HEK293 (cell line): ENCODE measurements around the gene AKNA.

Experiments
- BCL11A ChIP-seq: fragments of 450-650 bp; formaldehyde crosslinking; IDR thresholded peaks from 2 replicates; pipeline ENCODE4 v1.5.1; 2016; ENCODE audit warnings: low read depth, missing biosample characterization, missing genetic modification characterization
- CTCF ChIP-seq: fragments of 450-650 bp; formaldehyde crosslinking; IDR thresholded peaks from 2 replicates; pipeline ENCODE4 v1.5.1; 2016; ENCODE audit warnings: missing biosample characterization, missing genetic modification characterization
- RBAK ChIP-seq: fragments of 450-650 bp; formaldehyde crosslinking; IDR thresholded peaks from 2 replicates; pipeline ENCODE4 v1.5.1; 2016; ENCODE audit warnings: missing biosample characterization, missing genetic modification characterization
- REST ChIP-seq: fragments of 450-650 bp; formaldehyde crosslinking; IDR thresholded peaks from 2 replicates; pipeline ENCODE4 v1.5.1; 2016; ENCODE audit warnings: missing biosample characterization, missing genetic modification characterization
- SCRT1 ChIP-seq: fragments of 450-650 bp; formaldehyde crosslinking; IDR thresholded peaks from 2 replicates; pipeline ENCODE4 v1.5.1; 2016; ENCODE audit warnings: missing biosample characterization, missing genetic modification characterization, borderline replicate concordance
- SETDB1 ChIP-seq: IDR thresholded peaks from one replicate; pipeline ENCODE4 v1.6.1; 2017; ENCODE audit warnings: mild to moderate bottlenecking, low read length, moderate library complexity, mixed read lengths; ENCODE audit not compliant: insufficient read length
- ZNF274 ChIP-seq, 2 experiments: fragments of 200-500 bp in 1 of 2; fragments of 450-650 bp in 1 of 2; sonication (Bioruptor generic) in 1 of 2; formaldehyde crosslinking in 1 of 2; IDR thresholded peaks; 2 replicates each; pipeline versions ENCODE4 v1.5.1 to v1.6.1; 2014 to 2016; ENCODE audit warnings: borderline replicate concordance in 1 of 2, inconsistent platforms in 1 of 2, low read length in 1 of 2, missing biosample characterization in 1 of 2, missing genetic modification characterization in 1 of 2
- ZNF311 ChIP-seq: fragments of 450-650 bp; formaldehyde crosslinking; IDR thresholded peaks from 2 replicates; pipeline ENCODE4 v1.5.1; 2017; ENCODE audit warnings: missing biosample characterization, missing genetic modification characterization, borderline replicate concordance
- ZNF335 ChIP-seq: fragments of 450-650 bp; formaldehyde crosslinking; conservative IDR thresholded peaks from 2 replicates; pipeline ENCODE4 v1.5.1; 2016; ENCODE audit warnings: missing biosample characterization, missing genetic modification characterization
- ZNF362 ChIP-seq: fragments of 450-650 bp; formaldehyde crosslinking; IDR thresholded peaks from 2 replicates; pipeline ENCODE4 v1.5.1; 2016; ENCODE audit warnings: missing biosample characterization, missing genetic modification characterization
- ZNF600 ChIP-seq: fragments of 450-650 bp; formaldehyde crosslinking; IDR thresholded peaks from 2 replicates; pipeline ENCODE4 v1.5.1; 2016; ENCODE audit warnings: missing biosample characterization, missing genetic modification characterization
- ZNF76 ChIP-seq: fragments of 450-650 bp; formaldehyde crosslinking; IDR thresholded peaks from 2 replicates; pipeline ENCODE4; 2016; ENCODE audit warnings: low read depth, missing biosample characterization, missing genetic modification characterization, borderline replicate concordance

GRCh38 chr9:114366334-114367128 is 21.3 kb downstream of the AKNA start:
- TF ChIP-seq CTCF = no peak
- no peak for TF ChIP-seq BCL11A (tag by site-specific recombination)
- TF ChIP-seq REST (tag by site-specific recombination) = no peak
- TF ChIP-seq SETDB1 = no peak
- no peak for TF ChIP-seq RBAK
- no peak for TF ChIP-seq ZNF311
- TF ChIP-seq ZNF600 (tag by site-specific recombination) = no peak
- no peak for TF ChIP-seq ZNF362 (tag by site-specific recombination)
- TF ChIP-seq ZNF335 (tag by site-specific recombination) = no peak
- no peak for TF ChIP-seq ZNF274 (IDR thresholded peaks at IDR 0.05; ENCODE audit: low read length)
- TF ChIP-seq ZNF274 (tag by site-specific recombination; IDR thresholded peaks at IDR 0.05; ENCODE audit: borderline replicate concordance) = no peak
- TF ChIP-seq ZNF76 (tag by site-specific recombination) = no peak
- no peak for TF ChIP-seq SCRT1 (tag by site-specific recombination)
